Fibroblast of lung (primary cell): ENCODE results near the gene PRKCA. TPM values are rescaled to one million over a fixed set of nuclear protein-coding genes. Genes with fewer than 3 reads are reported as not detected.

Experiments
- DNase-seq, 2 donors: peaks; one replicate each; pipeline versions ENCODE4 v3.0.0 to v3.0.0-alpha.2; 2010; ENCODE audit warnings: low read depth in 2 of 2
- H2AFZ ChIP-seq: 2 replicates; pipeline ENCODE4 v1.5.1; 2012; ENCODE audit warnings: low read length, control low read depth, inconsistent platforms
- H3K27ac ChIP-seq: 2 replicates; pipeline ENCODE4 v1.5.1; 2011; ENCODE audit warnings: low read length, control low read depth; ENCODE audit not compliant: insufficient read depth
- H3K27me3 ChIP-seq: 2 replicates; pipeline ENCODE4 v1.5.1; 2011; ENCODE audit warnings: mild to moderate bottlenecking, low read length; ENCODE audit not compliant: control insufficient read depth, insufficient read depth
- H3K36me3 ChIP-seq: 2 replicates; pipeline ENCODE4 v1.5.1; 2011; ENCODE audit warnings: low read length; ENCODE audit not compliant: control insufficient read depth, insufficient read depth
- H3K4me1 ChIP-seq: 2 replicates; pipeline ENCODE4 v1.5.1; 2011; ENCODE audit warnings: low read length; ENCODE audit not compliant: control insufficient read depth, insufficient read depth; ENCODE audit errors: extremely low read depth
- H3K4me2 ChIP-seq: 2 replicates; pipeline ENCODE4 v1.5.1; 2011; ENCODE audit warnings: low read length, control low read depth; ENCODE audit not compliant: insufficient read depth; ENCODE audit errors: extremely low read depth
- H3K4me3 ChIP-seq, 4 experiments: fragments of 200-600 bp in 1 of 4; sonication (generic) in 1 of 4; replicated peaks in 1 of 4; 2 replicates each; pipeline ENCODE4 v1.5.1; 2011 to 2016; ENCODE audit warnings: low read length in 4 of 4, low read depth in 3 of 4, mild to moderate bottlenecking in 3 of 4, control low read depth in 2 of 4, inconsistent platforms in 1 of 4, mixed read lengths in 1 of 4; ENCODE audit not compliant: insufficient read depth in 1 of 4; ENCODE audit errors: control extremely low read depth in 1 of 4
- H3K79me2 ChIP-seq: 2 replicates; pipeline ENCODE4 v1.5.1; 2012; ENCODE audit warnings: mild to moderate bottlenecking, low read length, inconsistent platforms; ENCODE audit not compliant: control insufficient read depth, insufficient read depth
- H3K9ac ChIP-seq: 2 replicates; pipeline ENCODE4 v1.5.1; 2011; ENCODE audit warnings: mild to moderate bottlenecking, low read length, control low read depth; ENCODE audit not compliant: insufficient read depth
- H3K9me3 ChIP-seq: 2 replicates; pipeline ENCODE4 v1.5.1; 2012; ENCODE audit warnings: low read depth, low read length; ENCODE audit not compliant: control insufficient read depth, insufficient read depth
- H4K20me1 ChIP-seq: 2 replicates; pipeline ENCODE4 v1.5.1; 2011; ENCODE audit warnings: low read length; ENCODE audit not compliant: control insufficient read depth, insufficient read depth; ENCODE audit errors: extremely low read depth
- EZH2 ChIP-seq: IDR thresholded peaks from 2 replicates; pipeline ENCODE4 v1.5.1; 2012; ENCODE audit warnings: low read length, control low read depth, mild to moderate bottlenecking; ENCODE audit errors: missing control alignments
- polyA plus RNA-seq, 2 donors: library from polyadenylated mRNA; depleted of rRNA in 1 of 2; stranded (reverse) in 1 of 2; unstranded in 1 of 2; fragments of >200 nt; gene quantifications; 2 replicates each; pipeline ENCODE4 v1.2.1, GENCODE V29; 2011 to 2012; ENCODE audit warnings: missing spikeins in 1 of 2
- total RNA-seq: library from RNA; depleted of rRNA; stranded (reverse); fragments of >200 nt; gene quantifications from 2 replicates; pipeline ENCODE4 v1.2.1, GENCODE V29; 2014
- TF ChIP-seq, protein P1 (sequence below), 2 donors: IDR thresholded peaks in 1 of 2; conservative IDR thresholded peaks in 1 of 2; 1 replicate in 1 of 2; 2 replicates in 1 of 2; pipeline ENCODE4 v1.5.1; 2011 to 2012; ENCODE audit warnings: low read length in 2 of 2, control low read depth in 1 of 2, inconsistent platforms in 1 of 2, low read depth in 1 of 2, mild to moderate bottlenecking in 1 of 2

The PRKCA gene
- total and polyA plus RNA-seq, 2 donors (not counting 1 experiment from before 2014, with no cell fraction given), result 34.0 to 74.2 TPM

DNA sequence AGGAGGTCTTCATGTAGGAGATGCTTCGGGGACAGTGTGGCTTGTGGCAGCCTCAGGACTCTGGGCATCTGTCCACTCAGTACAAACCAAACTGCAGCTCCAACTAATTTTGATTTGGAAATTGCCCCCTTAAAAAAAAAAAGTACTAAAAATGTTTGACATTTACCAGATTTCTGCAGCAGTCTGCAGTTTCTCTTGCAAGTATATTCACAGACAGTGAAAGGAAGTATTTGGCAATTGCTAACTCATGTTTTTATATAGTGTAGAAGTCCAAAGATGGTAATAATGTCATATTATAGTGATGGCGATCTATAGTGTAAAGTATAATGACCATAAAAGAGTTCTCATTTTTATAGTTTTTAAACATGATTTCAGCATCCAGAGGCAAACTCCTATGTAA lies 218.6 kb downstream of the PRKCA start:
- no peaks in the 10 kb centered on the region for H3K36me3 ChIP-seq
- TF ChIP-seq EZH2, result no peak
- TF ChIP-seq, protein P1, sequence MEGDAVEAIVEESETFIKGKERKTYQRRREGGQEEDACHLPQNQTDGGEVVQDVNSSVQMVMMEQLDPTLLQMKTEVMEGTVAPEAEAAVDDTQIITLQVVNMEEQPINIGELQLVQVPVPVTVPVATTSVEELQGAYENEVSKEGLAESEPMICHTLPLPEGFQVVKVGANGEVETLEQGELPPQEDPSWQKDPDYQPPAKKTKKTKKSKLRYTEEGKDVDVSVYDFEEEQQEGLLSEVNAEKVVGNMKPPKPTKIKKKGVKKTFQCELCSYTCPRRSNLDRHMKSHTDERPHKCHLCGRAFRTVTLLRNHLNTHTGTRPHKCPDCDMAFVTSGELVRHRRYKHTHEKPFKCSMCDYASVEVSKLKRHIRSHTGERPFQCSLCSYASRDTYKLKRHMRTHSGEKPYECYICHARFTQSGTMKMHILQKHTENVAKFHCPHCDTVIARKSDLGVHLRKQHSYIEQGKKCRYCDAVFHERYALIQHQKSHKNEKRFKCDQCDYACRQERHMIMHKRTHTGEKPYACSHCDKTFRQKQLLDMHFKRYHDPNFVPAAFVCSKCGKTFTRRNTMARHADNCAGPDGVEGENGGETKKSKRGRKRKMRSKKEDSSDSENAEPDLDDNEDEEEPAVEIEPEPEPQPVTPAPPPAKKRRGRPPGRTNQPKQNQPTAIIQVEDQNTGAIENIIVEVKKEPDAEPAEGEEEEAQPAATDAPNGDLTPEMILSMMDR (conservative IDR thresholded peaks at IDR 0.05 in 1 of 2, IDR thresholded peaks at IDR 0.05 in 1 of 2; ENCODE audit: low read depth in 1 of 2, low read length in 2 of 2), result no peak
- peaks cover 16% of the 10 kb centered on the region for H3K4me1 ChIP-seq
- H3K27me3 ChIP-seq, result no peaks in the 10 kb centered on the region
- no peak overlapping the region for H3K27ac ChIP-seq
- H3K9me3 ChIP-seq, result no peaks in the 10 kb centered on the region
- no peak overlapping the region for H3K9ac ChIP-seq
- no peak overlapping the region for H3K4me3 ChIP-seq
- peak in 1 of 2 donors; percentile 32 for DNase-seq
- H4K20me1 ChIP-seq, result no peaks in the 10 kb centered on the region
- peaks cover 31% of the 10 kb centered on the region for H3K79me2 ChIP-seq
- H3K4me2 ChIP-seq, result no peak overlapping the region
- H2AFZ ChIP-seq, result no peak overlapping the region

DNA sequence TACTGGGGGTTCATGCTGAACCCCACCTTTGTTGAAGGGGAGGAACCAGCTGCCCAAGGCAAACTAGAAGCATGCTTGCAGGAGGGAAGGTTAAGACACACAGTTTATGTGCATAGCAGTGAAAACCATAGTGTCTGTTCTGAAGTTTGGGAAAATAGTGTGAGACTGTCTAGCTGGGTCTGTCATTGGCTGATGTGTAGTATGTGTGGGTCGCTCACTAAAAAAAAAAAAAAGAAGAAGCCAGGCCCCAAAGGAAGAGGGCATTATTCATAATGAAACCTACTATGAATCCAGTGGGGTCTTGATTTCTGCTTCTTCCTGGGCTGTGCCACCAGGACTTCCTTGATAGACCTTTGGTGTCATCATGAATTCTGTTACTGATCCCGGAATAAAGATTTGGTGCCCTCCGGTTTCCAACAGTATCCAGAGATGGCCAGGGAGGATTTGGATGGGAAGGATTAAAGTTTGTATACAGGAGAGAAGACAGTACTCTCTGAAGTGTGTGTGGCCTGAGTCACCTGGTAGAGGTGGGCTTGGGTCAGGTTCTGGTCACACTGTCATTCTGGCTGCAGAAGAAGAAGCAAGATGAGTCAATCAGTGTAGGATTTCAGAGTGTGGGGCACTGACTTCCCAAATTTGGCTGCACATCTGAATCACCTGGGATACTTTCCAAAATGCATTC lies 220.3 kb downstream of the PRKCA start:
- H3K27me3 ChIP-seq, result no peaks in the 10 kb centered on the region
- H3K36me3 ChIP-seq, result no peaks in the 10 kb centered on the region
- no peak overlapping the region for H3K9ac ChIP-seq
- H3K4me2 ChIP-seq, result peak overlapping the region; percentile 42
- H4K20me1 ChIP-seq, result no peaks in the 10 kb centered on the region
- peak overlapping the region; percentile 63 for H3K27ac ChIP-seq
- no peak overlapping the region for H2AFZ ChIP-seq
- H3K9me3 ChIP-seq, result no peaks in the 10 kb centered on the region
- H3K79me2 ChIP-seq, result peaks cover 35% of the 10 kb centered on the region
- H3K4me3 ChIP-seq, result no peak overlapping the region
- peaks cover 16% of the 10 kb centered on the region for H3K4me1 ChIP-seq
- TF ChIP-seq, protein P1 (conservative IDR thresholded peaks at IDR 0.05 in 1 of 2, IDR thresholded peaks at IDR 0.05 in 1 of 2; ENCODE audit: low read depth in 1 of 2, low read length in 2 of 2), result no peak
- no peak for TF ChIP-seq EZH2
- DNase-seq, result peak in 1 of 2 donors; percentile 71

DNA sequence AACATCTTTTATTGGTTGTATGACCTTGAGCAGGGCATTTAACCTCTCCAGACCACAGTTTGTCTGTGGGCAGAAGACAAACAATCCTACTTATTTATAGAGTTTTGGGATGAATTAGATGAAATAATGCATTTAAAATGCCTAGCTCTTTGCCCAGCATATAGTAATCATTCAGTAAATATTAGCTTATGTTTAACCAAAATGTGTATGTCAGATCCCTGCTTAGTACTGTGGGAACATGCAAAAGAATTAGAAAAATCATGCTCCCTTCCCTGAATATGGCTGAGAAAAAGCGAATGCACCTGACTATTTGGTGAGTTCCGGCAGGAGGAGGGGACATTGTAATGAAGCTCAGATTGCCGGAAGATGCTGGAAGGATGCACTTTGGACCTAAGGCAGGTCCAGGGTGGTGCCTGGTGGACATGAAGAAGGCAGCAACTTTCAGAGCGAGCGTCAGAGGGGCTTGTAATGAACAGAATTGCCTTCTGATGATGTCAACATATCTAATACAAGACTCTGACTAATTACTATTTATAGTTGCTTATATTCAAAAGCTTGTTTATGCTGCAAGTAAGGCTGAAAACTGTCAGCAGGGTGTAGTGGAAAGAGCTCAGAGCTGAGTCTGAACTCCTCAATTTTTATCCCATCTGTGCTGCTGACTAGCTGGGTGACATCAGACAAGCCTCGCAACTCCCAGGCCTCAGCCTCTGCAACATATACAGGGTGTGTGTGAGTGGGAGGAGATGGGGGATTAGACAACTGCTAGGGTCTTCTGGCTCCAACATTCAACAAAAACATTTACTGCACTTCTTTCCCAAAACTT lies 221.2 kb downstream of the PRKCA start:
- TF ChIP-seq, protein P1 (conservative IDR thresholded peaks at IDR 0.05 in 1 of 2, IDR thresholded peaks at IDR 0.05 in 1 of 2; ENCODE audit: low read depth in 1 of 2, low read length in 2 of 2), result peak in 1 of 2 donors; percentile 18
- no peak for TF ChIP-seq EZH2
- Histone ChIP-seq H3K9ac (no peak overlapping the region), H2AFZ (no peak overlapping the region), H3K4me3 (no peak overlapping the region), H3K27ac (peak overlapping the region; percentile 63), H3K4me2 (peak overlapping the region; percentile 52), H3K79me2 (peaks cover 39% of the 10 kb centered on the region), H3K36me3 (no peaks in the 10 kb centered on the region), H3K4me1 (peaks cover 16% of the 10 kb centered on the region), H3K27me3 (no peaks in the 10 kb centered on the region), H4K20me1 (no peaks in the 10 kb centered on the region), H3K9me3 (no peaks in the 10 kb centered on the region)
- peak; percentile 69 to 88 for DNase-seq
